ENCODE results near the gene LIN28B.

LIN28B gene

DNA sequence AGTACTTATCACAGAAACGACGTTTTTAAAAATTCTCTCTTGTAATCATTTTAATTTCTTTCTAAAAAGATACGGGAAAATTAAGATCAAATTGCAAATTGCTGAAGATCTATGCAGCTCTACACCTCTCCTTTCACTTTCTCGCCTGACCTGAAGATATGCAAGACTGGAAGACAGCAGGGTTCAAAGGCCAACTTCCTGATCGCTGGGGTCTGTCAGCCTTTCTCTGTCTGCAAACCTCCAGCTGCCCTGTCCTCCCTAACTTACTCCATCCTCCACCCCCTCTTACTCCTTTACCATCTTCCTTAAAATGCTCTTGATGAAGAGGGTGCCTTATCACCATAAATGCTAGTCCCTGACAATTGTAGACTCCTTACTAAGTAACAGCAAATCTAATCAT is 159.2 kb downstream of the LIN28B start:
- DNase-seq: no peak

DNA sequence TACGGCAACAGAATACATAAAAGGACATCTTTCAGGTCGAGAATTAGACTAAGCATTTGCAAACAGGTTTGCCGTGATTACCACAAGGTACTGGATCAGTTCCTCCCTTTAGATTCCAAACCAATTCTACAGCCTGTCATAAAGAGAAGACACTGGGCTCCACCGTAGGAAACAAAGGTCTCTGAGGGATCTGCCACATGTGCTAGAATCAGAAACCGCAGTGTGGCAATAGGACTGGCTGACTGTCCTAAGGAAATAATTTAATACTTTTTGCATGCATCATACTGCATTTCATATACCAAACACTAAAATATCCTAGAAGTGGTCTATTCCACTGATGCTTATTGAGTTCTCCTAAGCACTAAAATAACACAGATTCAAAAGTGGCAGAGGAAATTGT is 163.7 kb downstream of the LIN28B start:
- DNase-seq: no peak

DNA sequence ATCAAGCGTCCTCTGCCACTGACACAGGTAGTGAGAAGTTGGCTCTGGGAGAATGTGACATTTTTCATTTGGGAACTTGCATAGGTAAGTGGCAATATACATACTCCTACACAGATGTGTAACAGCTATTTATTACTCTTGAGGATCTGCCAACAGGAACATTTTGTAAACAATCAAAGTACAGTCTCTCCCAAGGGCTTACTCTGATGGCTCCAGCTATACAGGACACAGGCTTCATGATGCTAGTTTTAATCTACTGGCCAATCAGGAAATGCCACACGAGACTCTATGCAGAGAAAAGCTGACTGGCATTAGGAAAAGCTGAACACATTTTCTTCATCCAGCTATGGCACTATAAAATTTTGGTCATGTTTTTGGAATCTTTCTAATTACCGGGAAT is 165.1 kb downstream of the LIN28B start:
- no peak for DNase-seq

DNA sequence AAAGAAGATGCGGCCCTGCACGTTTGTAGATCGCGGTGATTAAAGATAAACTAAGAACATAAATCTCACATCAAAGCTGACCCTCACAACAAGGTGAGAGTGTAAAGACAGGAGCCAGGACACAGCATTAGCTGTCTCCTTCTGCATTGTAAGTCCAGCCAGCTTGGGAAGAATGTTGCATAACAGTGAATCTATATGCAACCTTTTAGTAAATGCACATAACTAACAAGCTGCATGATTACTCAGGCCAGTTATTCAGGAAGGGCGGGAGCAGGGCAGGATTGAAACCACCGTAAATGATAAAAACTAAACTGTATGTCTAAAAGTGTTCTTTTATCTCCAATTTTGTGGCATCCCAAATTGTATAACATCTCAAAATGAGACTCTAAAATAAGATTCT is 165.8 kb downstream of the LIN28B start:
- no peak for DNase-seq

Data from NCI-H446 treated with DMSO at 0.1 percent for 48 hours (cell line).